HL-60 (cell line): ENCODE measurements around the gene TTC27.

Experiments used
- CTCF ChIP-seq: IDR thresholded peaks from one replicate; pipeline ENCODE4 v1.5.1; 2011; ENCODE audit warnings: low read length, control low read depth, inconsistent platforms; ENCODE audit not compliant: insufficient read depth
- GABPA ChIP-seq: IDR thresholded peaks from 2 replicates; pipeline ENCODE4 v1.6.1; 2012; ENCODE audit warnings: low read depth
- POLR2AphosphoS5 ChIP-seq: IDR thresholded peaks from 2 replicates; pipeline ENCODE4 v1.6.1; 2012; ENCODE audit warnings: low read depth
- REST ChIP-seq: IDR thresholded peaks from 2 replicates; pipeline ENCODE4 v1.6.1; 2012; ENCODE audit warnings: low read depth; ENCODE audit not compliant: insufficient replicate concordance
- SPI1 ChIP-seq: IDR thresholded peaks from 2 replicates; pipeline ENCODE4 v1.6.1; 2012; ENCODE audit warnings: low read depth, mild to moderate bottlenecking, borderline replicate concordance

- TF ChIP-seq CTCF (no peak), REST (no peak), POLR2AphosphoS5 (no peak), SPI1 (no peak), GABPA (no peak)
Measured at GRCh38 chr2:32856891-32857290, 229.0 kb downstream of the TTC27 start.
